Astrocyte of the spinal cord (primary cell): ENCODE results near the gene ITK.
"Not testable (repeated sequence)": the region's sequence is repeated elsewhere in the genome, so short reads cannot be mapped to it uniquely, and the experiment has no call there.

Experiments used
- DNase-seq: peaks from one replicate; pipeline ENCODE4 v3.0.0; 2011; ENCODE audit warnings: low read depth, low spot score
- H3K4me3 ChIP-seq: 2 replicates; pipeline ENCODE4 v1.5.1; 2011; ENCODE audit warnings: low read depth, mild to moderate bottlenecking, low read length, moderate library complexity
- in situ Hi-C: cut with HindIII; loops from 2 replicates; pipeline ENCODE4 v1.10.0; 2017; ENCODE audit warnings: low sequenced_read_pairs
- TF ChIP-seq, protein P1 (sequence below): IDR thresholded peaks from 2 replicates; pipeline ENCODE4 v1.5.1; 2012; ENCODE audit warnings: low read depth, mild to moderate bottlenecking, low read length, inconsistent platforms

ITK gene

GRCh38 chr5:157204765-157205164, 24.1 kb downstream of the ITK start:
- no peak overlapping the region for H3K4me3 ChIP-seq
- TF ChIP-seq, protein P1, sequence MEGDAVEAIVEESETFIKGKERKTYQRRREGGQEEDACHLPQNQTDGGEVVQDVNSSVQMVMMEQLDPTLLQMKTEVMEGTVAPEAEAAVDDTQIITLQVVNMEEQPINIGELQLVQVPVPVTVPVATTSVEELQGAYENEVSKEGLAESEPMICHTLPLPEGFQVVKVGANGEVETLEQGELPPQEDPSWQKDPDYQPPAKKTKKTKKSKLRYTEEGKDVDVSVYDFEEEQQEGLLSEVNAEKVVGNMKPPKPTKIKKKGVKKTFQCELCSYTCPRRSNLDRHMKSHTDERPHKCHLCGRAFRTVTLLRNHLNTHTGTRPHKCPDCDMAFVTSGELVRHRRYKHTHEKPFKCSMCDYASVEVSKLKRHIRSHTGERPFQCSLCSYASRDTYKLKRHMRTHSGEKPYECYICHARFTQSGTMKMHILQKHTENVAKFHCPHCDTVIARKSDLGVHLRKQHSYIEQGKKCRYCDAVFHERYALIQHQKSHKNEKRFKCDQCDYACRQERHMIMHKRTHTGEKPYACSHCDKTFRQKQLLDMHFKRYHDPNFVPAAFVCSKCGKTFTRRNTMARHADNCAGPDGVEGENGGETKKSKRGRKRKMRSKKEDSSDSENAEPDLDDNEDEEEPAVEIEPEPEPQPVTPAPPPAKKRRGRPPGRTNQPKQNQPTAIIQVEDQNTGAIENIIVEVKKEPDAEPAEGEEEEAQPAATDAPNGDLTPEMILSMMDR = no peak
- DNase-seq = no peak
- in situ Hi-C loops = no loop called here

DNA sequence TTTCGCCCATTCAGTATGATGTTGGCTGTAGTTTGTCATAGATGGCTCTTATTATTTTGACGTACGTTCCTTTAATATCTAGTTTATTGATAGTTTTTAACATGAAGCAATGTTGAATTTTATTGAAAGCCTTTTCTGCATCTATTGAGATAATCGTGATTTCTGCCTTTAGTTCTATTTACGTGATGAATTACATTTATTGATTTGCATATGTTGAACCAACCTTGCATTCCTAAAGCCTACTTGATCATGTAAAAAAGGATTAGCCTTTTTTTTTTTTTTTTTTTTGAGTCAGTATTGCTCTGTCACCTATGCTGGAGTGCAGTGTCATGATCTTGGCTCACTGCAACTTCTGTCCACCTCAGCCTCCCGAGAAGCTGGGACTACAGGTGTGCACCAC, 25.1 kb downstream of the ITK start:
- in situ Hi-C loops = no loop called here
- no peak overlapping the region for H3K4me3 ChIP-seq
- no peak for DNase-seq
- TF ChIP-seq, protein P1 = no peak

- DNase-seq, in situ Hi-C loops, H3K4me3 ChIP-seq: not testable (repeated sequence)
Observed at GRCh38 chr5:157210652-157211051, 30.0 kb downstream of the ITK start.

DNA sequence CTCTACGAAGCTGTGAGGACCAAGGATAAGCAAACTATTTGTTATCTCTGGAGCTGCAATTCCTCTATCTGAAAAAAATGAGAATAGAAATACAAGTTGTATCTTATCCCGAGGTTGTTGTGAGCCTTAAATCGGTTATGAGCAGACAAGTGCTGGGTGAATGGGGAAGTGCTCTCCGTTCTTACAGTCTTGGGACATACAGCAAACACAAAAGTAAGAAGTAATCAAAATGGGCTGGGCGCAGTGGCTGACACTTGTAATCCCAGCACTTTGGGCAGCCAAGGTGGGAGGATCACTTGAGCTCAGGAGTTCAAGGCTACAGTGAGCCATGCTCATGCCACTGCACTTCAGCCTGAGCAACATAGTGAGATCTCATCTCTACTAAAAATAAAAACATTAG, 31.7 kb downstream of the ITK start:
- in situ Hi-C loops = no loop called here
- no peak overlapping the region for H3K4me3 ChIP-seq
- TF ChIP-seq, protein P1 = no peak
- no peak for DNase-seq

DNA sequence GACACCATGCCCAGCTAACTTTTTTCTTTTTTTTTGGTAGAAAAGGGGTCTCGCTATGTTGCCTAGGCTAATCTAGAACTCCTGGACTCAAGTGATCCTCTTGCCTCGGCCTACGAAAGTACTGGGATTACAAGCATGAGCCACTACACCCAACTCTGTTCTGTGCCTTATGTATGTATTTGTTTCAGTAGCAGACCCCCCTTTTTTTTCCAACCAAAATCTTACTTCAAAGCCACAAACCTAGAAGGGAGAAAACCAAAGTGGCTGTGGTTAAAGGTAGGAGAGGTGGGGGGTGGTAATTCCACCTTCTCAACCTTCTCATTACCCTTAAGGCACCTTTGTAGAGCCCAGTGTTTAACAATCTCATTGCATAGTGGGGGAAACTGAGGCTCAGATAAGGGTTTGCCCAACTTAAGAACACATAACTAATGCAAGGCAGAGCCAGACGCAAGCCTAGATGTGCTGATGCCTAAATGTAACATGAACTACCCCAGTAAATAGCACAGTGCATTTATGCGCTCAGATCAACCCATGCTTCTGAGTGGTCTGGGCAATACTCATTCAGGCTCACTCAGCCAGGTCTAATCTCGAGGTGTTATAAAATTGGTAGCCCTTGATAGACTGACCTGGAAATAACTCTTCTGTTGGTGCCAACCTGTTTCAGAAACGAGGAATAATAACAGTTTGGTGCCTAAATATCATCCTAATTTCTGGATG, 33.0 kb downstream of the ITK start:
- DNase-seq = no peak
- TF ChIP-seq, protein P1 = no peak
- no peak overlapping the region for H3K4me3 ChIP-seq
- in situ Hi-C loops = no loop called here

DNA sequence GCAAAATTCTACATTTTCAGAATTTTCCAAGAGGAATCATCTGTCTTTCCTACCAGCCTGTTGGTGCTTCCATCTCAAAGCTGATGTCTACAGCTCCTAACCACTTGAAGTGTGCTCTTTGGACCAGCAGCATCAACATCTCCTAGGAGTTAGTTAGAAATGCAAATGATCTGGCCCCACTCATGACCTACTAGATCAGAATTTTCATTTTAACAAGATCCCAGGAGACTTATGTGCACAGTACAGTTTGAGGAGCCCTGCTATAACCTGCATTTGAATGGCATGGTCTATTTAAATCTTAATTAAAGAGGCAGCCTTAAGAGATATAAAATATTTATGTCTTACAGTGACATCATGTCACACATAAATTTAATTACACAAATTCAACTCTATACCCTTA, 33.8 kb downstream of the ITK start:
- no peak overlapping the region for H3K4me3 ChIP-seq

DNA sequence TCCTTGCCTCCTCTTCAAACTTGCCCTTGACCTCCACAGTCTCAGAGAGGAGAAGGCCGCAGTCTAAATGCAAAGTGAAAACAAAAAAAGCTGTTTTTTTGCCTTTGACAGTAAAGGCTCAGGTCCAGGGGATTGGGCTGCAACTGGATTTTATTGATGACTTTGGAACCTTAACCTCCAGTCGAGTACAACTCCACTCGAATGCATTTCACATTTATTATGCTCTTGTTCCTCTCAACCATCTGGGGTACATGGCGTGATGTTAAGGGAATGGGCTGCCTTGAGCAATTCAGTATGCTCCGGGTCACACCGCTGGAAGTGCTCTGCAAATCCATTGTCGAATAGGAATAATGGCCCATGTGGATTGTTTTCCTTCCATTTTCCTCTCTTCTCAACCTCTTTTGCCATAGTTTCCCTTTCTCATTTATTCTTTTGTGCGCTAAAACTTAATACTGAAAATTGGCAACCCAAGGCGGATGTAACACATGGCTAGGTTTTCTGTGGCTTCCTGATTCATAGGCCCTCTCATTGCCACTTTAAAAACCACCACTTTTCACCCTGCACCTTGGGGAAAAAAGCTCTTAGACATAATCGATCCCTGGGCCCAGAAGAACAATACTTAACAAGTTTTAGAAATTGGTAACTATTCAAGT, 34.3 kb downstream of the ITK start:
- no peak for DNase-seq
- in situ Hi-C loops = no loop called here
- H3K4me3 ChIP-seq = no peak overlapping the region
- TF ChIP-seq, protein P1 = no peak

More for the DNA sequence above, 33.8 kb downstream of the ITK start:
- TF ChIP-seq, protein P1 = no peak
- in situ Hi-C loops = no loop called here
- DNase-seq = no peak
